Measurements from ENCODE around the gene CAMK2N2.
A peak's percentile ranks its signal among the peaks of the same experiment; 100 is the strongest.

The CAMK2N2 gene

DNA sequence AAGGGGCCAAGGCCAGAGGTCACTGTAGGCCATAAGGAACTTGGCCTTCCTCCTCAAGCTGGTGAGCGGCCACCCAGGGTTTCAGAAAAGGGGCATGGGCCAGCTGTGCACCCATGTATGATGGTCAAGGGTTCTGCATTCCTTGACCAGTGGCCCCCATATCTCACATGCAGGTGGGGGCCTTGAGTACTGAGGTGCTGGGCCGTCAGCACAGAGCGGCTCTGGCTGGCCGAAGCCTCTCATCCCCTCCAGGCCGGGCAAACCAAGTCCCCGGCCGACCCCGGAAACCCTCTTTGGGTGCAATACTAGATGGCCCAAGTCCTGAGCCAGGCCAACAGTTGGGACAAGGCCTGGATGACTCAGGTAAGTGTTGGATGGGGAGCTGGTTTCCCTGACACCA lies 22.1 kb downstream of the CAMK2N2 start:
- DNase-seq: no peak

DNA sequence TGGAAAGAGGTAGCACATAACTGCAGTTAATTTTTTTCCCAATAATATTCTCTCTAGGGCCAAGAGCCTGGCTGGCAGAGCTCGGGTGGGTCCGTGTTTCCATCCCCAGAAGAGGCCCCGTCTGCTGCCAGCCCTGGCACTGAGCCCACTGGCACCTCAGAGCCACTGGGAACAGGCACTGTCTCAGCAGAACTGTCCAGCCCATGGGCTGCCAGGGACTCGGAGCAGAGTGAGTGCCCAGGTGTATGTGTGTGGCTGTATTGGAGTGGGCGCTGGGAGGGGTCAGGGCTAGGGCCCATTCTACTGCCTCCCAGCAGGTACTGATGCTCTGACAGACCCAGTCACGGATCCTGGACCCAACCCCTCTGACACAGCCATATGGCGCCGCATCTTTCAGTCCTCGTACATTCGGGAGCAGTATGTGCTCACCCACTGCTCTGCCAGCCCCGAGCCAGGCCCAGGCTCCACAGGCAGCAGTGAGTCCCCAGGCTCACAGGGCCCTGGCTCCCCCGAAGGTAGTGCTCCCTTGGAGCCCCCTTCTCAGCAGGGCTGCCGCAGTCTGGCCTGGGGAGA lies 23.0 kb downstream of the CAMK2N2 start:
- DNase-seq: no peak

GRCh38 chr3:184237807-184238206 lies 23.5 kb downstream of the CAMK2N2 start:
- no peak for DNase-seq

GRCh38 chr3:184237211-184237610 lies 24.1 kb downstream of the CAMK2N2 start:
- no peak for DNase-seq

DNA sequence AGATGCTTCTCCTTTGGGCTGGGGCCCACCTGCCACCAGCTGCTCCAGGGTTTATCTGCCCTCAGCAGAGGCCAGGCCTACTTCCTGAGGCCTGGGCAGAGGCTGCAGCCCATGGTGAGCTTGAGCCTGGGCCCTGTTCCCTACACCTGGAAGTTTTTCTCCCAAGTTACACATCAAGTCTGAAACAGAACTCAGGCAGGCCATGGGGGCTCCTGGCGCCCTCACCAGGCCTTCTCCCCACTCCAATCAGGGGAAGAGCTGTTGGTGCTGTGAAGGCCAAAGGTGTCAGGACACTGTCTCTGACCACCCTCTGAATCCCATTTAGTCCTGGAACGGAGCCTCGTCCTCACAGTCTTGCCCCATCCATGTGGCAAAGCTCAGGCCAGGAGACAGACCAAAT lies 24.7 kb downstream of the CAMK2N2 start:
- DNase-seq: no peak

DNA sequence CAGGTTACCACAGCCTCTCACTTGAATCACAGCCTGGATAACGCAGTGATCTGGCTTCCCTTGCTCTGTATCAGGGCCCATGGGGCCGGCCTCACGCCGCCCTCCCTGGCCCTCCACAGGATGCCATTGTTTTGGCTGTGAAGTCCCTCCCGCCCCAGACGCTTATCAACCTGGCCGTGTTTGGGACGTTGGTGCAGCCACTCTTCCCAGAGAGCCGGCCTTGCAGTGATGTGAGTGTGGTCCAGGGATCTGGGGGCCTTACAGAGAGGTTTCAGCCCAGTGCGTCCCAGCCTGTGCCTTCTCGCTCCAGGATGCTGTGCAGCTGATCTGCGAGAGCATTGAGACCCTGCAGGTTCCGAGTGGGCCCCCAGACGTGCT lies 25.3 kb downstream of the CAMK2N2 start:
- DNase-seq: no peak

DNA sequence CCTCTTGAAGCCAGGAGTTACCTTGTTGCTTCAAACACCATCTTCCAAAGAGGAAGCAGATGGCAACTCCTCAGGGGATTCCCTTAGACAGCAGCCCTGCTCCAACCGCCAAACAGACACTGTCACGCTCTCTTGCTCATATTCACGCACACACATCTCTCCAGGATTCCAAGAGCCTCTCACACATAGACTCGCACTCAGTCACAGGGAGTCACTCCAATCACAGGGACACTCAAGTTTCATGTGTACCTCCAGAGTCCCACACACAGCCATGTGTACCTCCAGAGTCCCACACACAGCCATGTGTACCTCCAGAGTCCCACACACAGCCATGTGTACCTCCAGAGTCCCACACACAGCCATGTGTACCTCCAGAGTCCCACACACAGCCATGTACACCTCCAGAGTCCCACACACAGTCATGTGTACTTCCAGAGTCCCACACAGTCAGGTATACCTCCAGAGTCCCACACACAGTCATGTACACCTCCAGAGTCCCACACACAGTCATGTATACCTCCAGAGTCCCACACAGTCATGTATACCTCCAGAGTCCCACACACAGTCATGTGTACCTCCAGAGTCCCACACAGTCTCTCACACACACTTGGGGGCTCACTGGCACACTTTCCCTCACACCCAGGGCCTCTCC lies 25.8 kb downstream of the CAMK2N2 start:
- no peak for DNase-seq

DNA sequence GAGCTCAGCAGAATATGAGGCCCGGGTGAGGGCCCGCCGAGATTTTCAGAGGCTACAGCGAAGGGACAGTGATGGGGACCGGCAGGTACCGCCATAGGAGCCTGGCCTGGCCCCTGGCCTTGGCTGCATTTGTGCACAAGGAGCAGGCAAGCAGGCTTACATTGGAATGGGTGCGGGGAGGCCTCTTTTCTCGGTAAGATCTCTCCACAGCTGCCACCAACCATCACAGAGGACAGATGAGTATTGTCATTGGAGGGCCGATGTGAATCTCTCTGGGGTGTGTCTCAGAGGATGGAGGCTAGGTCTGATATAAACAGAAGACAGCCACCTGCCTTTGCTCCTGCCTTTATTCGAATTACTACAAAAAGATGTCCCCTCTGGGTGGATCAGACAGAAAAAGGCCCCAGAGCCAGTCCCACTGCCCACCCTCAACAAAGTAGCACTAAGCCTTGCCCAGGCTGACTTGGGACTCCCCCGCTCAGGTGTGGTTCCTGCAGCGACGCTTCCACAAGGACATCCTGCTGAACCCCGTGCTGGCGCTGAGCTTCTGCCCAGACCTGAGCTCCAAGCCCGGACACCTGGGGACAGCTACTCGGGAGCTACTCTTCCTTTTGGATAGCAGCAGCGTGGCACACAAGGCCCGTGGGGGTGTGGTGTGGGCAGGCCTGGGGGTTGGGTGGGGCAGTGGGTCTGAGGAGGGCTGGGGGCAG lies 26.5 kb downstream of the CAMK2N2 start:
- no peak for DNase-seq

- DNase-seq: no peak
Measured at GRCh38 chr3:184234224-184234623, 27.1 kb downstream of the CAMK2N2 start.

- DNase-seq: no peak
Measured at GRCh38 chr3:184233127-184233843, 28.1 kb downstream of the CAMK2N2 start.

DNA sequence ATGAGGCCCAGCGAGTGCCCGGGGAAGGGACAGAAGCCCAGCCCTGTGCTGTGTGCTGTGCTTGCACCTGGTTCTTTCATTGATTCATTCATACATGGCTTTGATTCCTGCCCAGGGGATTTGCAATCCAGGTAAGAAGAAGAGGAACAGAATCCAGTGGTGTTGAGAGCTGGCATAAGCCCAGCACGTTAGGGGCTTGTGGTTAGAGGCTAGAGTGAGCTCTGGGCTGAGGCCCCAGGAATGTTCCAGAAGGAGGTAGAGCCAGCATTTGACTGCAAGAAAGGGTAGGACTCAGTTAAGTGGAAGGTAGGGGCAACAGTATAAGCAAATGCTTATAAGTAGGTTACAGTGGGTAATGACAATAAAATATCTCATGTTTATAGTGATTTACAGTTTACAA lies 29.7 kb downstream of the CAMK2N2 start:
- no peak for DNase-seq

DNA sequence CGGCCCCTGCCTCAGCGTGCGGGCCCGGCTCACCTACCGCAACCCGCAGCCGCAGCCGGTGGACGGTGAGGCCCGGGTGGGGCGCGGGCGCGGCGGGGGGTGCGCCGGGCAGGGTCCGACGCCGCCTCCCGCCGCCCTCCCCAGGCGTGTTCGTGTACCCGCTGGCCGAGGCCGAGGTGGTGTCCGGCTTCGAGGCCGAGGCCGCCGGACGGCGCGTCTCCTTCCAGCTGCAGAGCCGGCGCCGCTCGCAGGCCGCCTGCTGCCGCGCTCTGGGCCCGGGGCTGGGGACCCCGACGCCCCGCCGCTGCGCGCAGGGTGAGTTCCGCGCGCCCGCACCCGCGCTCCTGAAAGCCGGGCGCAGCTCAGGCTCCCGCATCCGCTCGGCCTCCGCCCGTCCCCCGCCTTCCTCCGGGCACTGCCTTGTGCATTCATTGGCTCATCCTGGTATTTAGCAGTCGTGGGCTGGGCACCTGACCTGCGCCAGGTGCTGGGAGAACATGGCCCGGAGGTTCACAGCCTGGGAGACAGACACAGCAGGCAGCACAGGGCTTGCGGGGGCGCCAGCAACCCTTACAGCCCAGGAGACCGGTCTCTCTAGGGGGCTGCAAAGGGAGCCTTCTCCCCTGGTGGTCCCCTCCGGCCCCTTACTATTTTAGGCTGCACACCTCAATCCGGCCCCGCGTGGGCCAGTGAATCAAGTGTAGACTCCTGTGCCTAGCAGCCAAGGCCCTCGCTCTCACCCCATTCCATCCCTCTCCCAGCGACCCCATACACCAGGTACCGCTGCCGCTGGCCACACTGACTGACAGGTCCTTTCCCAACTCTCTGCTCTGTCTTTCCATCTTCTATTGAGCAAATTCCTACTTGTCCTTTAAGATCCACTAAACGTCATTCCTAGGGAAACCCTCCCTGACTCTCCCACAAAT lies 30.5 kb downstream of the CAMK2N2 start:
- DNase-seq: peak; percentile 93

GRCh38 chr3:184230081-184230602 lies 31.2 kb downstream of the CAMK2N2 start:
- peak; percentile 89 for DNase-seq

DNA sequence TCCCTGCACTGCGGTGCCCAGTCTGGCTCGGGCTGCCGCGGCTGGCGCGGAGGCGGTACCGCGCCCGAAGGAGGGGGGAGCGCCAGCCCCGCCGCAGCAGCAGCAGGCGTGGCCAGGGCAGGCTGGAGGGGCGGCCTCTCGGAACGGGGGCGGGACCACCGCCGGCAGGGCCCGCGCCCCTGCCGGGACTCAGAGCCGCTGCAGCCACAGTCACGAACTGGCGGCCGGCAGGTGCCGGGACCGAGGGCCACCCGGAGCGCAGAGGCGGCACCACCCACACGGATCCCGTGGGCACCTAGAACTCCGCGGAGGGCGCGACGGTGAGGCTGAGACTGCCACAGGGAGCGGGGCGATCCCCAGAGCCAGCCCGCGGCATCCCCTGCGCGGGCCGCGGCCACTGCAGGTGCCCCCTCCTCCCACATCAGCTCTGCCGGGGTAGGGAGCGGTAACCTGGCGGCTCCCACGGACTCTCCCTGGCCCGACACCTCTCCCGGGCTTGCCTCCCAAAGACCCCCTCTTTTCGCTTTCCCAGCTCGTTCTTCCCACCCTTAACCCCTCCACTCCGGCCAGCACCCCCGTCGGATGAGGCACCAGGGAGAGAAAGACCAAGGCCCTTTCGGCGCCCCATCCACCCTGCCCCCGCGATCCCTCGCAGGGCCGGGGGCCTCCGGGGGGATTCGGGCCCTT lies 31.8 kb downstream of the CAMK2N2 start, which contains the start of gene VWA5B2:
VWA5B2 (plus strand) TSS at position 192 of the 687 bp plus-strand sequence. CDS start 944 bp downstream, outside the sequence.
- DNase-seq: peak; percentile 92

DNA sequence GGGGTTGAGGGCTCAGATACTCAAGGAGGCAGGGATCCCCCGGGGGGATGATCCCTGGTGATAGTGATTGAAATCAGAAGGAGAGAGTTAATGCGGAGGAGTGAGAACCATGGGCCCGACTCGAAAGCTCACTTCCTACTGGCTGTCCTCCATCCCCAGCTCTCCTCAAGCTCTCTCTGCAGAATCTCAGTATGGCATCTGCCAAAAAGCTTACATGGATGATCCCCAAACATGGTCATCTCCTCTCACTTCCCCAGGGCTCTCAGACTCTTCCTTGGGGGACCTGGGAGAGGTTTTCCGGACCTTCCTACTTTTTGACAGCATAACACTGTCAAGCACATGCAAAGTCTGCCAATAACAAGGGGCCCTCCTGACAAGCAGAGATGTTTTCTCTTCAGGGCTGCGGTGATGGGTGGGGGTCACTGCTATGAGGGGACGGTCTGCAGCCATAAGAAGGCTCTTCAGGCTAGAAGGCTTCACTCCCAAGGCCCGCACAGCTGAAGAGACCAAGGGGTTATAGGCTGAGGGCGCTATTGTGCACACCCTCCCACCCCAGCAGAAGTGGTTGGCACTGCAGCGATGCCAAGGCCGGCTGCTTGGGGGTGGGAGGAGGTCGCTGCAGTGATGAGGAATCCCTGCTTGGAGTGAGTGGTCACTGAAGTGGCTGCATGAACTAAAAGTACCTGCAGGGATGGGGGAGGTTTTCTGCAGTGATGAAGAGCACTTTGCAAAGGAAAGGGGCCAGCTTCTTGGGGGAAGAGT lies 32.8 kb downstream of the CAMK2N2 start:
- DNase-seq: no peak

GRCh38 chr3:184227481-184227935 lies 33.8 kb downstream of the CAMK2N2 start:
- peak; percentile 69 for DNase-seq

DNA sequence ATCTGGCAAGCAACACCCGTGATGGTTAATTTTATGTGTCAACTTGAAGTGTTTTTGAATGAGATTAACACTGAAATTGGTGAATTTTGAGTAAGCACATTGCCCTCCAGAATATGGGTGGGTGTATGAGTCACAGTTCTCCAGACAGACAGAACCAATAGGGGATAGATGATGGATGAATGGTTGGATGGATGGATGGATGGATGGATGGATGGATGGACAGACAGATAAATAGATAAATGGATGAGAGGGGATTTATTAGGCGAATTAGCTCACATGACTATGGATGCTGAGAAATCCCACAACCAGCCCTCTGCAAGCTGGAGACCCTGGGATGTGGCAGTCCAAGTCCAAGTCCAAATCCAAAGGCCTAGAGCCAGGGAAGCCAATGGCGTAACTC lies 37.4 kb downstream of the CAMK2N2 start:
- no peak for DNase-seq

- DNase-seq: no peak
Measured at GRCh38 chr3:184222521-184222920, 38.8 kb downstream of the CAMK2N2 start.

- peak; percentile 23 for DNase-seq
Measured at GRCh38 chr3:184218814-184219213, 42.5 kb downstream of the CAMK2N2 start.

DNA sequence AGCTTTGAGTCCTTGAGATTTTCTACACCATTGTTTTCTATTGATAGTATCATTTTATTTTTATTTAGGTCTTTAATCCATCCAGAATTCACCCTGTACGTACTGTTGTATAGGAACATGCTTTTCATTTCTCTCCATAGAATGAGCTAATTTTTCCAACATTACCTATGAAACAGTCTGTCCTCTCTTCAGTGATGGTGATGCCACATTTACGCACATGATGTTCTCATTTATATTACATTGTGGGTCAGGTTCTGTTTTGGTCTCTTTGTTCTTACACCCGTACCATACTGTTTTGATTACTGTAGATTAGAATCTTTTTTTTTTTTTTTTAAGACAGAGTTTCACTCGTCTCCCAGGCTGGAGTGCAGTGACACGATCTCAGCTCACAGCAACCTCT lies 49.6 kb downstream of the CAMK2N2 start:
- DNase-seq: no peak

DNA sequence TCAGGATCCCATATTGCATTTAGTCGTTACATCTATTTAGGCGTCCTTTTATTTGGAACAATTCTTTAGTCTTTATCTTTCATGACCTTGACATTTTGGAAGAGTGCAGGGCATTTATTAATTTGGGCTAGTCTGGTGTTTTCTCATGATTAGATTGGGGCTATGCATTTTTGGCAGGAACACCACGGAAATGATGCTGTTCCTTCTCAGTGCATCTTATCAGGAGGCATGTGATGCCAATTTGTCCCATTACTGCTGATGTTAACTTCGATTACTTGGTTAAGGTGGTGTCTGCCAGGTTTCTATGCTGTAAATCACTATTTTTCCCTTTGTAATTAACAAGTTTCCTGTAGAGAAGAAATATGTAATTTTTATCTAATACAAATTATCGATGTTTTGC lies 50.1 kb downstream of the CAMK2N2 start:
- no peak for DNase-seq

Measured in NCI-H146 (cell line).